ENCODE measurements around the gene TBC1D7. TPM values are rescaled to one million over a fixed set of nuclear protein-coding genes. Genes with fewer than 3 reads are reported as not detected.

The TBC1D7 gene
- total and polyA plus RNA-seq, 2 of the 4 experiments (the other 2 are of a cell fraction), result 14.3 to 22.6 TPM

DNA sequence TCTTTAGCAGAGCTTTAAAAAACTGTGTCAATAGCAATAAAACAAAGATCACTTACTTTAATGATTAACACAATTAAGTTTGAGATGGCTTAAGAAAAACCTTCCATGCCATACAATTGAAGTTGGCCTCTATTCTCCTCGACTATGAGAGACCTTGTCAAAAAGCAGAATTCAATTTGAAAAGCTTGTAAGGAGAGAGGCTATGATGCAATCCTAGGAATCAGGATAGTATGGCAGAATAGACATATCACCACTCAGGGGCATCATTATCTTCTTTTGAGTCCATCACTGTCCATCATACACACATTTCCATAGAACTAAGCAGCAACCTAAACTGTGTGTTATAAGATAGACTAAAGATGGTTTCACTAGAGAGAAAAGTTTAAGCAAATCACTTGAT, 17.2 kb downstream of the TBC1D7 start:
- no TSS peak for BruUV-seq (replicated peaks)
- no peak overlapping the region for H2BK5ac ChIP-seq (ENCODE audit: low read depth, low read length, poor library complexity, severe bottlenecking)
- dilution Hi-C loops (cut with HindIII; ENCODE audit: low sequenced_read_pairs, unreplicated experiment) (no loop called here), intact Hi-C loops (cut with micrococcal nuclease) (loop anchor here (2.0 kb wide), 1 partner anchor 16 kb away; no protein-coding TSS in a partner anchor), in situ Hi-C loops (cut with MboI; ENCODE audit: low sequenced_read_pairs) (no loop called here)
- H2BK120ac ChIP-seq (ENCODE audit: low read depth, low read length), result no peak overlapping the region
- H3K36me3 ChIP-seq (ENCODE audit: control insufficient read depth, insufficient read depth, low read length), result peaks cover 25% of the 10 kb centered on the region
- no CpG with 5 or more reads among the region's 1 CpG for WGBS, 2 experiments (ENCODE audit: extremely low coverage in 2 of 2, insufficient read length in 1 of 2)
- H3K9me3 ChIP-seq (ENCODE audit: control insufficient read depth, insufficient read depth, low read length), result no peaks in the 10 kb centered on the region
- H2AK9ac ChIP-seq (replicated peaks; ENCODE audit: low read depth, low read length, poor library complexity), result no peak overlapping the region
- H3K18ac ChIP-seq (ENCODE audit: low read depth, low read length), result no peak overlapping the region
- ChIA-PET CTCF (no interaction called here), POLR2A (ENCODE audit: unreplicated experiment) (no interaction called here)
- TF ChIP-seq POLR2A (IDR thresholded peaks at IDR 0.05; ENCODE audit: low read depth, low read length) (no peak), CEBPB (IDR thresholded peaks at IDR 0.05; ENCODE audit: low read depth, low read length) (peak; percentile 65), RFX5 (IDR thresholded peaks at IDR 0.05; ENCODE audit: low read depth, low read length) (no peak), MAZ (IDR thresholded peaks at IDR 0.05; ENCODE audit: borderline replicate concordance, low read depth, low read length) (no peak)
- H2BK20ac ChIP-seq (ENCODE audit: low read depth, low read length), result no peak overlapping the region
- H3K9me1 ChIP-seq (ENCODE audit: insufficient read depth, low read length), result no peaks in the 10 kb centered on the region
- H3K9ac ChIP-seq (ENCODE audit: low read depth, low read length), result no peak overlapping the region
- H3K56ac ChIP-seq (ENCODE audit: extremely low read depth, insufficient read depth, low read length), result no peak overlapping the region; the same call in 1 of the 2 replicates
- H2AFZ ChIP-seq (replicated peaks; ENCODE audit: low read length, poor library complexity), result no peak overlapping the region
- H4K8ac ChIP-seq (ENCODE audit: low read depth in 2 of 2, low read length in 2 of 2), result no peak overlapping the region
- 0 out of 4 replicates have a peak, but pooled peaks cover 0 to 3% of the 10 kb centered on the region in 2 experiments for H3K79me1 ChIP-seq (ENCODE audit: low read depth in 1 of 2, low read length in 2 of 2)
- H3K4me2 ChIP-seq (ENCODE audit: low read depth, low read length), result no peak overlapping the region
- no peak overlapping the region for H3K23ac ChIP-seq (ENCODE audit: low read depth, low read length)
- no peaks in the 10 kb centered on the region for H3K27me3 ChIP-seq (ENCODE audit: control insufficient read depth, insufficient read depth, low read length)
- no peak overlapping the region for H2BK15ac ChIP-seq (ENCODE audit: low read depth, low read length)
- no peaks in the 10 kb centered on the region for H4K20me1 ChIP-seq (ENCODE audit: insufficient read depth, low read length)
- DNase-seq (no peak), ATAC-seq (ENCODE audit: low read depth) (no peak)
- H3K14ac ChIP-seq (replicated peaks; ENCODE audit: low read depth, low read length), result no peak overlapping the region
- H2AK5ac ChIP-seq (ENCODE audit: low read depth, low read length), result no peak overlapping the region
- H3K4me1 ChIP-seq (ENCODE audit: control insufficient read depth, insufficient read depth, low read length), result no peaks in the 10 kb centered on the region
- H4K91ac ChIP-seq (ENCODE audit: insufficient read depth, low read depth, low read length), result no peak overlapping the region
- no peak overlapping the region for H3K4me3 ChIP-seq (ENCODE audit: insufficient read depth, low read depth, low read length)
- H3K27ac ChIP-seq (ENCODE audit: insufficient read depth, low read length), result no peak overlapping the region
- no peak overlapping the region for H3K4ac ChIP-seq (ENCODE audit: low read depth, low read length)
- H4K5ac ChIP-seq (ENCODE audit: low read depth, low read length), result no peak overlapping the region
